GF-D8 (cell line): Measurements from ENCODE around the gene VDAC2.
"Not testable (repeated sequence)": the region's sequence is repeated elsewhere in the genome, so short reads cannot be mapped to it uniquely, and the experiment has no call there.

Source experiments
- DNase-seq: peaks from one replicate; lab custom pipeline; 2025; lab: John Stamatoyannopoulos, UW

The VDAC2 gene

DNA sequence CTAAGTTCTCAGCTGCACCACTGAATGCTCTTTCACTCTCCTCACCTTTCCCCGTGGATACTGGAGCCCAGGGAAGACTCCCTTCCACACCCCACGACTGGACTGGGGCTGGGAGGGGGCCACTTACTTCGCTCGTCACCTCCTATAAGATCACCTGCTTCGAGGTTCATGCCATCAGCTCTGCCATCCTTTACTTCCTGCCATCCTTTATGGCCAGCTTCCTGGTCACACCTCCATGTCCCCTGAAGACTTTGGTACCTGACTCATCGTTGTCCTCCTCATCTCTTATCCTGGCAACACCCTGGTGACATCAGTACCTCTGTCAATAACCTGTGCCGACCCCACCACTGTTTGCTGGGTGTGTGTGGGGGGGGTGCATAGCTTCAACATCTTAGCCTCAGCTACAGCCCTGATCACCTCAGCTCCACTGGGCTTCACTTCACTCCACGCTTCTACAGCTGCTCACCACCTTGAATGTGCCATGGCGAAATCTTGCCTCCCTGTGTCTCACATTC is 8.7 kb upstream of the VDAC2 start:
- DNase-seq = no peak

DNA sequence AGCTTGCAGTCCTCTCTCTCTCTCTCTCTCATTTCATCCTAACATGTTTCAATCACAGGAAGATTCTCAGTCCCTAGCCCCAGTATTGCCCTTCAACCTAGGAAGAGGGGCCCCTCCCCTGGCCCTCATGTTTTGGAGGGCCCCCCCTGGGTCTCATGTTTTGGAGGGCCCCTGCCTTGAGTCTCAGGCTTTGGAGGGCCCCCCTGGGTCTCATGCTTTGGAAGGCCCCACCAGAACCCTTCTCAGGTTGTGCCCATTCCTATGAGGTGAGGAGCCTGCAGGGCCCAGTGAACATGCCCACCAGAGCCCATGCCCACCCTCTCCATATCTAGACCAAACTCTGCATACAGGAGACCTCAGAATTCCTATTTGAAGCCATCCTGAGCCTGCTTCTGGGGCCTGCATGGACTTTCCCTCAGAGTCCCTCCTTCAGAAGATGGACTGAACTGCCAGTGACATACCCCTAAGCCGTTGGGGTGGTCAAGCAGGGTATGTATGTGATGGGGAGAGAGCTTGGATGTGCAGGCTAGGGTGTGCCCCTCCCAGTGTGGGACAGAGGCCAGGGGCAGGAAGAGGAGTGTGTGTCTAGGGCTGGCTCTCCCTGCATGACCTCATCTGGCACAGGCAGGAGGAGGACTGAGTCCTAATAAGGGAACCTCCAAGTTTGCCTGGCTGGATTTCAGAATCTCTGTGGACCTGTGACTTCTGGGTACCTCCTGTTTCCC is 8.1 kb upstream of the VDAC2 start:
- DNase-seq = no peak

DNA sequence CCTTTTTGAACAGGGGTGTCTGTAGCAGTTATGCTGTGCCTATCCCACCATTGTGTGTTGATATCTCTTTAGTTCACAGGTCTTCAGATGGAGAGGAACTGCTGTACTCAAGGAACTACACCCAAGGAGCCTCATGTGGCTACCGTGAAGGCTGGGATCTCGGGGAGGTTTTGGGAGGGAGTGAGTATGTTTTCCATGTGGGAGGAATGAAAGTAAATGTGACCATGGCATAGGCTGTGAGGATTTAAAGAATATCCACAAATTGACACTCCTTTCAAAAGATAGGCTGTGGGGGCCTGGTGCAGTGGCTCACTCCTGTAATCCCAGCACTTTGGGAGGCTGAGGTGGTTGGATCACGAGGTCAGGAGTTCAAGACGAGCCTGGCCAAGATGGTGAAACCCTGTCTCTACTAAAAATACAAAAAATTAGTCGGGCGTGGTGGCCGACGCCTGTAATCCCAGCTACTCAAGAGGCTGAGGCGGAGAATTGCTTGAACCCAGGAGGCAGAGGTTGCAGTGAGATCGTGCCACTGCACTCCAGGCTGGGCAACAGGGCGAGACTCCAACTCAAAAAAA is 7.5 kb upstream of the VDAC2 start:
- not testable (repeated sequence) for DNase-seq

DNA sequence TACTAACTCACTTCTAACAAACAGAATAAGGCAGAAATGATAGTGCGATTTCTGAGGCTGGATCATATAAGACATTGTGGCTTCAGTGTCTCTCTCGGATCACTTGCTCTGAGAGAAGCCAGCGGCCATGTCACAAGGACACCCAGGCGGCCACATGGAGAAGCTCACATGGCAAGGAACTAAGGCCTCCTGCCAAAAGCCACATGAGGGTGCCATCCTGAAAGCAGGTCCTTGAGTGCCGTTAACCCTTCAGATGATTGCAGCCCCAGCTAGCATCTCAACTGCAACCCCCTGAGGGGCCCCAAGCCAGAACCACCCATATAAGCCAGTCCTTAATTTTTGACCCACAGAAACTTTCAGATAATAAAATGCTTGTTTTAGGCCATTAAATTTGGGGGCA is 6.9 kb upstream of the VDAC2 start:
- DNase-seq = no peak

DNA sequence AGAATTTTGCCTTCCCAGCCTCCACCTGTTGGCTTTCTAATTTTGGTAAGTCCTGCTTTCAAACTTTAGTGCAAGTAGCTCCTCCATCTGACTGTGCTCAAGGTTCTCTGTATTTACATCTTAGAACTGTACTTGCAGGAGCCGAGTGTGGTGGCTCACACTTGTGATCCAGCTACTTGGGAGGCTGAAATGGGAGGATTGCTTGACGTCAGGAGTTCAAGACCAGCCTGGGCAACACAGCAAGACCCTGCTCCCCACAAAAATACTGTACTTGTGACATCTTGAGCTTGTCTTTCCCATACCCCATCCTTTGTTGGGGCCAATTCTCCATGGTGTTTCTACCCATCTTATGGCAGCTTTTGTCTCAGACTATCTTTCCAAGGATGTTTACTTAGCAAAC is 4.7 kb upstream of the VDAC2 start:
- no peak for DNase-seq

DNA sequence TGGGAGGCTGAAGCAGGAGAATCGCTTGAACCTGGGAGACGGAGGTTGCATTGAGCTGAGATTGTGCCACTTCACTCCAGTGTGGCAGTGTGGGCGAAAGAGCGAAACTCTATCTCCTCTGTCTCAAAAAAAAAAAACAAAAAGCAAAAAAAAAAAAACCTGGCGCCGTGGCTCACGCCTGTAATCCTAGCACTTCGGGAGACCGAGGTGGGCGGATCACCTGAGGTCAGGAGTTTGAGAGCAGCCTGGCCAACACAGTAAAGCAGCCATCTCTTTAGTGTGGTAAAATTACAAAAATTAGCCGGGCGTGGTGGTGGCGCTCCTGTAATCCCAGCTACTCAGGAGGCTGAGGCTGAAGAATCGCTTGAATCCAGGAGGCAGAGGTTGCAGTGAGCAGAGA is 4.0 kb upstream of the VDAC2 start:
- not testable (repeated sequence) for DNase-seq

DNA sequence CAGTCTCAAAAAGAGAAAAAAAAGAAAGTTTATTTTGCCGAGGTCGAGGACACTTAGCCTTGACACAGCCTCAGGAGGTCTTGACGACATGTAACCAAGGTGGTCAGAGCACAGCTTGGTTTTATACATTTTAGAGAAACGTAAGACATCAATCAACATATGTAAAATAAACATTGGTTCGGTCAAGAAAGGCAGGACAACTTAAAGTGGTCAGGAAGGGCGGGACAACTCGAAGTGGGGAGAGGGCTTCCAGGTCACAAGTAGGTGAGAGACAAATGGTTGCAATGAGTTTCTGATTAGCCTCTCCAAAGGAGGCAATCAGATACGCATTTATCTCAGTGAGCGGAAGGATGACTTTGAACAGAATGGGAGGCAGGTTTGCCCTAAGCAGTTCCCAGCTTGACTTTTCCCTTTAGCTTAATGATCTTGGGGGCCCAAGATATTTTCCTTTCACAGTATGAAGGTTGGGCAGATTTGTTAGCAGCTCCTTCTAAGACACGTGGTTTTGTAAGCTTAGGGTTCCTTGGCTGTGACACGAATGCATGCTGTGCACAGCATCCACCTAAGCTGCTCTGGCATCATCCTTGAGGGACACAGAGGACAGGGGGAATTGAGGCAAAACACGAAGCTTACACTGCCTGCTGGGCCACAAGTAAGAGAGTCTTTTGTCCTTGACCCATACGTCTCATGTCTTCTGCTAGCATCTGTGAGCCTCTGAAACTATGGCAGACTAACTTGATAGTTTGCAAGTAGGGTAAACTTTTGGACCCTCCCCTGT is 3.3 kb upstream of the VDAC2 start:
- no peak for DNase-seq

DNA sequence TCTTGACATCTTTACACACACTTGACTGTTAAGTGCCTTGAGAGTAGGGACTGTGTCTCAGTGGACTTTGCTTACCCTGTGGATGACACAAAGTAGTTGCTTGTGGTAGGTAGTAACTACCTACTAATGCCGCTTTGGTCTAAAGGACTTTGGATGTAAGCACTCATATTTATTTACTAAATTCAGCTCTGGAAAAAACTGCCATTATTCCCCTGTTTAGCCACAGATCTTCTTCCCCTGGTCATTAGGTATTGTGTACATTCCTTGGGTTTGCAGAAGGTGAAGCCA is 2.8 kb upstream of the VDAC2 start:
- DNase-seq = no peak

DNA sequence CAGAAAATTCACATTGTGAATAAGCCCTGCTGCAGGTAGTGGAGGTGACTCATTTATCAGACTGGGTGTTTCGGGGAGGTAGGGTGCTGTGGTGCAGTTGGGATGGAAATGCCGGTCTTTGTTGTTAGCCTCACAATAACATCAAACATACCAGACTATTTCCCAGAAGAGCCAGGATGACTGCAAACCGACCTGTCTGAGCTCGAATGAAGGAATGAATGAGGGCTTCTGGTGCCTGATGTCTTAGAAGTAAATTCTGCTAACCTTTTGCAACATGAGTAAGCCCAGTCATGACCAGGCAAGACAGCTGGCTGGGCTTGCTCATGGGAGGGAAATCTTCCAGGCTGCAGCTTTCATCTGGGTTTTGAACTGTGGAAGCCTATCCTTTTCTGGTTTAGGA is 2.4 kb upstream of the VDAC2 start:
- DNase-seq = no peak

DNA sequence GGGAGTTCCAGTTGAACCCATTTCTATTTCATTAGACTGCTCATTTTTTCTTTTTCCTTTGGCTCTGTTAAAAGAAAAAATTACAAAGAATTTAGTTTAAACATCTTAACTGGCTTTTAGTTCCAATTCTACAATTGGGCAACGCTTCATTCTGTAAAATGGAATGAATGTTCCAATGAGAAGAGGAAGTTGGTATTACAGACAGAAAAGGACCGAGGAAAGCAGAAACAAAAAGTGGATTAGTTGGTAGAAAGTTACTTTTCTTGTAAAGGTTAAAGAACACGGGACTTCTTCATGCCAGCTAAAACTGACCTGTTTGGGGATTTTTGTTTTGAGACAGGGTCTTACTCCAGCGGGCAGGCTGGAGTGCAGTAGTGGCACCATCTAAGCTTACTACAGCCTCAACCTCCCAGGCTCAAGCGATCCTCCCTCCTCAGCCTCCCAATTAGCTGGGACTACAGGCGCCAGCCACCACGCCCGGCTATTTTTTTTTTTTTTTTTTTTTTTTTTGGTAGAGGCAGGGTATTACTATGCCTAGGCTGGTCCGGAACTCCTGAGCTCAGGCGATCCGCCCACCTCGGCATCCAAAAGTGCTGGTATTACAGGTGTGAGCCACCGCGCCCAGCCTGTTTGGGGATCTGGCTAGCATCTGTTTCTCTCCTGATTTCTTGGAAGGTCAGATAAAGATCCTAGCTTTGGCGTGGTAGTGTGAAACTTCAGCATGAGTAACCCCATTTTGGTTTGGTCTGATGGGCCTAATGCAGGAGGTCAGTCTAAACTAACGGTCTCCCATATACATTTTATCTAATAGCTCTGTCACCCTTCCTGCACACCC is 1.3 kb upstream of the VDAC2 start:
- no peak for DNase-seq

DNA sequence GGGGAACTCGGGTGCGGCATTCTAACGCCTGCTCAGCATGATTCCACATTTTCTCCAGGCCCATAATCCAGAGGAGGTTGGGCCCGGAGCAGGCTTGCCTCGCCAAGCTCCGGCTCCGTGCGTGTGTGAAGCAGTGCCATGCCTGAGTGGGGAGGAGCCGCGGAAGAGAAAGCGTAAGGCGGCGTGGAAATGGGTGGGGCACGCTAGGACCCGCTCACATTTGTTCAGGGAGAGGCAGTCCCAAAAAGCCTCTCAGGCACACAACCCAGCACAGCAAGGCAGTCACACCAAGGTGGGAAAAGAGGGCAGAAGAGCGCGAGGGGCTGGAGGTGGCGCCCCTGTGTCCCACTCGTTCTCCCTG is 695 bp upstream of the VDAC2 start:
- peak; percentile 49 for DNase-seq

DNA sequence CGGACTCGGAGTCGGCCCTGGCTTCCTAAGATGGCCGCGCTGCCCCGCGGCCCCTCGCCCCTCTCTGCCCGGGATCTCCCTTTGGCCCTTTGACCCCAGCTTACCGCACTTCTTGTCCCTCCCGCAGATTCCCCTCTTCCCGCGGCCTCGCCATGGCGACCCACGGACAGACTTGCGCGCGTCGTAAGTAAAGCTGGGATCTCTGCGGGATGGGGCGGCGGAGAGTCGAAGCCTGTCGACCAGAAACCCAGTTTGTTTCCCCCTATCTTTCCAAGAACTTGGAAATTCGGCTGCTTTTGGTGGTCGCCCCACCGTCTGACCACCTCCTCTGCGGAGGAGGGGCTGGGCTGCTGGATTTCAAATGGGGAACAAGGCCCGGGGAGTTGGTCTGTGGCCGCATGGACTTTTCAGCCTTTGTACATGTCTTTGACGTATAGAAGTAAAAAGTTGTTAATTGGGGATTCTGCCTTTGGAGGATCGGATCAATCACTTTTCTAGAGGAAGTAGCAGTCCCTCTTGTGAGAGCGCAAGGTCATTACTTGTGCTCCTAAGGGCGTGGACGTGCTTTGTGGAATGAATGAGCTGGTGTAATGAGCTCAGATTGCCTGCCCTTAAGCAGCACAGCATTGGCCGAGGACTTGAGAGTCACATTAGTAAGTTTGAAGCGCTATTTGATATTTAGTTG is 553 bp downstream of the VDAC2 start:
- DNase-seq = no peak

DNA sequence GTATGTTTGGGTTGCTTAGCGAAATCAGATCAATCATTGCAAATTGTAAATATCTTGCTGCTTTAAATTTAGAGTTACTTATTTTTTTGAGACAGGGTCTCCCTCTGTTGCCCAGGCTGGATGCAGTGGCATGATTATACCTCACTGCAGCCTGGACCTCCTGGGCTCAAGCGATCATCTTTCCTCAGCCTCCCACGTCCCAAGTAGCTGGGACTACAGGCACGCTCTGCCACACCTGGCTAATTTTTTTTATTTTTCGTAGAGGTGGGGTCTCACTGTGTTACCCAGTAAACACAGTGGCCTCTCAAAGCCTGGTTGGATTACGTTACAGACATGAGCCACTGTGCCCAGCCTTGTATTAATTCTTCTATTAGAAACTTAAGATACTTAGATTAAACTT is 1.7 kb downstream of the VDAC2 start:
- DNase-seq = no peak

DNA sequence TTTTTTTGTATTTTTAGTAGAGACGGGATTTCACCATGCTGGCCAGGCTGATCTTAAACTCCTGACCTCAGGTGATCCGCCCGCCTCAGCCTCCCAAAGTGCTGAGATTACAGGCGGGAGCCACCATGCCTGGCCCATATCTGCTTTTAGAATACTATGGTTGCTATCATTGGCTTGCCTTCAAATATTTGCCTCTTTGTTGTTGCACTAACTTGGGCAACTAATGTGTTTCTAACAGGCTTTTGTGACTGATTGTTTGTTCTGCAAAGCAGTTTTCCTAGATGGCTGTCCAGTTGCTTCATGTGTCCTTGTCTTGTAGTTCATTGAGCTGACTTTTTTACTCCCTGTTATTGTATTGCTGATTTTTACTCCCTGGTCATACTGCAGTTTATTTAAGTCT is 9.7 kb downstream of the VDAC2 start:
- DNase-seq = no peak

DNA sequence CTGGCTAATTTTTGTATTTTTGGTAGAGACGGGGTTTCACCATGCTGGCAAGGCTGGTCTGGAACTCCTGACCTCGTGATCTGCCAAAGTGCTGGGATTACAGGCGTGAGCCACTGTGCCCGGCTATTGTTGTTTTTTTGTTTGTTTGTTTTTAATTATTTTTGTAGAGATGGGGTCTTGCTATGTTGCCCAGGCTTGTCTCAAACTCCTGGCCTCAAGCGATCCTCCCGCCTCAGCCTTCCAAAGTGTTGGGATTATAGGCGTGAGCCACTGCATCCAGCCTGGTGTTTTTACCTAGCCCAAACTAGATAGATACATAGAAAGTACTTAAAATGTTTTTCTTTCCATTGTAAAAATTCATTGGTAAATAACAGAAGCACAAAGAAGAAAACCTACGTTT is 10.9 kb downstream of the VDAC2 start:
- not testable (repeated sequence) for DNase-seq

DNA sequence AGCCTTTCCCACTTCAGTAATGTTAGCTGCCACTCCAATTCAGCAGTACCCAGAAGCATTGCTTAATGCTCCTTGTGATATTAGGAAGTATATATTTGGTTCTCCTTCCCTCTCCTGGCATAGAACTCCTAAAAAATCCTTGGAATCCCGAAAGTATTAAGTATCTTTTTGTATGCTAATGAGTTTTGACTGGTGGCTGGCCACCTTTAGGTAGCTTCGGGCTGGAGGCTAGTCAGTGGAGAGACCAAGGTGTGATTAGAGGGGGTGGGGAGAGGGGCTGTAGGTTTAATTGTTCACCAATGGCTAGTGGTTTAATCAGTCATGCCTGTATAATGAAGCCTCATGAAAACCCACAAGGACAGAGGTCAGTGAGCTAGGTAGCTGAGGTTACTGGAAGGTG is 12.9 kb downstream of the VDAC2 start:
- no peak for DNase-seq

DNA sequence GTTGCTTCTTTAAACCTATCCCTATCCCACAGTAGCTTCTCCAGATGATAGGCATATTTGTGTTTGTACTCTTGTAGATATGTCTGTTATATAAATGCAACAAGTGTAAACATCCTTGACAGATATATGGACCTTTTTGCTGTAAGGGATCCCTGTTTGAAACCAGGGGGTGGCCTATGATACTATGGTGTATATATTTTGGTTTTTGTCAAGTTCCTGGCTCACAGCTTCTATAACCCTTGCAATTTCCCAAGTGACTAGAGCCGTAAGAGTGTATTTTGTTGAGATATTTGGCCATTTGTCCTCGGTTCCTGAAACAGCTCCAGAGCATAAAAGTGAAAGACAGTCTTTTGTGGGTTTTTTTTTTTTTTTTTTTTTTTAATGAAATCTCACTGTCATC is 15.5 kb downstream of the VDAC2 start:
- DNase-seq = no peak

DNA sequence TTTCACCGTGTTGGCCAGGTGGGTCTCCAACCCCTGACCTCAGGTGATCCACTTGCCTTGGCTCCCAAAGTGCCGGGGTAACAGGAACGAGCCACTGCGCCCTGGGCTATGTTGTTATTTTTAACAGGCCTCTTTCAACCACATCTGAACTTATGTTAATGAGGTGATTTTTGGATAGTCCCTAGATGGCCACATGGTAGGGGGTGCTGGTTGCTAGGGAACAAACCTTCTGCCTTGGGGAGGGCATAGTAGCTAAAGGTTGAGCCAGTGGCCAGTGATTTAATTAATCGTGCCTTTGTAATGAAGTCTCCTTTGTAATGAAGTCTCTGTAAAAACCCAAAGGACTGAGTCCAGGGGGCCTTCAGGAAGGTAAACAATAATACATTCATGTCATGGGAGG is 16.1 kb downstream of the VDAC2 start:
- no peak for DNase-seq

DNA sequence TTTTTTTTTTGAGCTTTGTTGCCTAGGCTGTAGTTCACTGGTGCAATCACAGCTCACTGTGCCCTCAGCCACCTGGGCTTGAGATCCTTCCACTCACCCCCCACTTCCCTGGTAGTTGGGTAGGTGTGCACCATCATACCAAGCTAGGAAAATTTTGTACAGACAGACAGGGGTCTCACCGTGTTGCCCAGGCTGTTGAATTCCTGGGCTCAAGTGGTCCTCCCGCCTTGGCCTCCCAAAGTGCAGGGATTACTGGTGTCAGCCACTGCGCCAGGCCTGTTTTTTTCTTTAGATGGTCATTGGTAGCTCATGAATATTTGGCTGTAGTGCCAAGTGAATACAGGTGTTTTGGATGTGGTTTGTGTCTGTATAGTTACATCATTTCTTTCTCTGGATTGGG is 17.7 kb downstream of the VDAC2 start:
- DNase-seq = no peak

DNA sequence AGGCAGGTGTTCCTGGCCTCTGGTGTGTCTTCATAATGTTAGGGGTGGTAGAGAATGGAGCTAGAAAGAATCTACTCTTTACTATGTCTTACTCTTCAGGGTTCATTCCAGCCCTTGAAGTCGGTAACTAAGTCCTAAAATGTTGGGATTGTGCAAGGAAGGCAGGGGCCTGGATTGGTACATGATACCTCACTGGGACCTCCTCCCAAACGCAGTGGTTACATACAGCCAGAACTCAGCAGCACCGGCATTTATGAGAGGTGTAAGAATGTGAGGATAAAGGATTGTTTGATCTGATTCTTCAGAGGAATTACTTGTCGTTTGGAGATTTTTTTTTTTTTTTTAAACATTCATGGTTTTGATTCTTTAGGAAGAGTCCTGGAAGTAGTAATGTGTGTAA is 18.2 kb downstream of the VDAC2 start:
- DNase-seq = no peak

DNA sequence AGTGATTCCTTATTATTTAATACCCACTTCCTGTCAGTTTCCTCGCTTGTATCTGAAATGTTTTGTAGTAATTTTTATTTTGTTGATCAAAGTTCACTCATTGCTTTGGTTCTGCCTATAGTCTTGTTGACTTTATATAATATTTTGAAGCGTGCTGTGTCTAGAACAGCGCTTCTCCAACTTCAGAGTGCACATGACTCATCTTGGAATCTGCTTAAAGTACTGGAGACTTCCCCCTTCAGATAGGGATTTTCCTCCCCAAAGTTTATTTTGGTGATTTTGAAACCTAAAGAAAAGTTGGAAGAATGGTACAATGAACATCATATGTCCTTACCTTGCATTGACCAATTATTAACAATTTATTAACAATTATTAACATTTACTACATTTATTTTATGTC is 19.4 kb downstream of the VDAC2 start:
- DNase-seq = no peak

DNA sequence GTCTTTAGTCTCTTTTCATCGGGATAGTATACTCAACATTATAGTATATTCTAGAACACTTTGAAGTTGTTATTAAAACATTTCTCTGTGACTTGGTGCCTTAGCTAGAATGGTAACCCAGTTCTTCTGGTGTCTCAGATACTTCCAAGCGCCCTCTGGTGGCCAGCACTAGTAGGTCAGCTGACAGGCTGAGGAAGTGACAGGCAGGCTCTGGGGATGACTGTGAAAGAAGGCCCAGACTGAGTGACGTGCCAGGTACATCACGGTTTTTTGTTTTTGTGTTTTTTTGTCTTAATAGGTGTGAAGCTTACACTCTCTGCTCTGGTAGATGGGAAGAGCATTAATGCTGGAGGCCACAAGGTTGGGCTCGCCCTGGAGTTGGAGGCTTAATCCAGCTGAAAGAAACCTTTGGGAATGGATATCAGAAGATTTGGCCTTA is 20.0 kb downstream of the VDAC2 start:
- peak; percentile 50 for DNase-seq
